Stomach (tissue), 9 donors: ENCODE data around the gene MRPS24. TPM values are rescaled to one million over a fixed set of nuclear protein-coding genes. Genes with fewer than 3 reads are reported as not detected.
"Not testable (repeated sequence)": the region's sequence is repeated elsewhere in the genome, so short reads cannot be mapped to it uniquely, and the experiment has no call there.

Source experiments
- DNase-seq, 2 donors: peaks; one replicate each; pipeline versions ENCODE4 v3.0.0 to v3.0.0-alpha.2; 2013 to 2019
- H3K27ac ChIP-seq, 5 donors: fragments of 200-600 bp in 4 of 5; sonication (generic) in 4 of 5; one replicate each; pipeline ENCODE4 v1.5.1; 2013 to 2019; ENCODE audit warnings: mild to moderate bottlenecking in 1 of 5, moderate library complexity in 1 of 5
- H3K27me3 ChIP-seq, 3 donors: fragments of 200-600 bp; sonication (generic); one replicate each; pipeline ENCODE4 v1.5.1; 2017 to 2019; ENCODE audit warnings: mixed run types in 1 of 3
- H3K36me3 ChIP-seq, 4 donors: fragments of 200-600 bp; sonication (generic); 1 replicate in 3 of 4; 2 replicates in 1 of 4; pipeline ENCODE4 v1.5.1; 2016 to 2019
- H3K4me1 ChIP-seq, 4 donors: fragments of 200-600 bp; sonication (generic); one replicate each; pipeline ENCODE4 v1.5.1; 2016 to 2019
- H3K4me3 ChIP-seq, 4 donors: fragments of 200-600 bp; sonication (generic) in 3 of 4; one replicate each; pipeline ENCODE4 v1.5.1; 2016 to 2019; ENCODE audit warnings: mild to moderate bottlenecking in 1 of 4
- H3K9me3 ChIP-seq, 4 donors: fragments of 200-600 bp; sonication (generic); one replicate each; pipeline ENCODE4 v1.5.1; 2016 to 2019
- EP300 ChIP-seq: sonication (generic); formaldehyde crosslinking; IDR thresholded peaks from one replicate; pipeline ENCODE4 v1.6.1; 2017; ENCODE audit warnings: antibody characterized with exemption
- POLR2A ChIP-seq, 4 donors: fragments of 450-650 bp; IDR thresholded peaks; one replicate each; pipeline ENCODE4 v1.6.1; 2016; ENCODE audit warnings: antibody characterized with exemption in 4 of 4, control low read depth in 2 of 4, mild to moderate bottlenecking in 1 of 4, moderate library complexity in 1 of 4
- POLR2AphosphoS5 ChIP-seq, 3 donors: sonication (generic); formaldehyde crosslinking; IDR thresholded peaks; one replicate each; pipeline ENCODE4 v1.6.1; 2016; ENCODE audit warnings: antibody characterized with exemption in 3 of 3
- WGBS, 5 donors: extraction: QIAGEN DNeasy Blood & Tissue Kit in 3 of 5; methylation state at CpG; one replicate each; pipeline versions ENCODE4 v1.1.5 to v1.1.7; 2013 to 2018; 5-methylcytosine and 5-hydroxymethylcytosine counted together
- intact Hi-C: fragments of 100-400 bp; cut with DNase I; formaldehyde crosslinking; loops from one replicate; pipeline ENCODE4 v1.15.1; 2023; ENCODE audit warnings: low total_unique reads
- polyA plus RNA-seq, 3 donors: library from polyadenylated mRNA; stranded (reverse); fragments of 200-250 nt; gene quantifications; one replicate each; pipeline ENCODE4 v1.2.3, GENCODE V29; 2013
- small RNA-seq, 4 donors: library from RNA; depleted of rRNA; stranded (forward); fragments of <200 nt; gene quantifications; one replicate each; pipeline ENCODE3, GENCODE V24; 2016
- total RNA-seq, 5 donors: library from RNA; depleted of rRNA; stranded (reverse); fragments of >200 nt; gene quantifications; one replicate each; pipeline versions ENCODE4 v1.1.0 to v1.2.3, GENCODE V29; 2014 to 2016
- TF ChIP-seq, protein P1 (sequence below), 7 experiments: fragments of 450-650 bp in 4 of 7; fragments of 200-600 bp in 3 of 7; sonication (generic) in 3 of 7; IDR thresholded peaks; one replicate each; pipeline ENCODE4 v1.5.1; 2016 to 2019; ENCODE audit warnings: antibody characterized with exemption in 7 of 7, control low read depth in 2 of 7, mild to moderate bottlenecking in 1 of 7
- donor health status: healthy with polysubstance abuse.
- donor health status: Bipolar disorder and iron deficiency.
- donor health status: healthy.

The MRPS24 gene
- total and polyA plus RNA-seq, 8 donors, result 17.1 to 200 (median 167) TPM; not detected in 1

DNA sequence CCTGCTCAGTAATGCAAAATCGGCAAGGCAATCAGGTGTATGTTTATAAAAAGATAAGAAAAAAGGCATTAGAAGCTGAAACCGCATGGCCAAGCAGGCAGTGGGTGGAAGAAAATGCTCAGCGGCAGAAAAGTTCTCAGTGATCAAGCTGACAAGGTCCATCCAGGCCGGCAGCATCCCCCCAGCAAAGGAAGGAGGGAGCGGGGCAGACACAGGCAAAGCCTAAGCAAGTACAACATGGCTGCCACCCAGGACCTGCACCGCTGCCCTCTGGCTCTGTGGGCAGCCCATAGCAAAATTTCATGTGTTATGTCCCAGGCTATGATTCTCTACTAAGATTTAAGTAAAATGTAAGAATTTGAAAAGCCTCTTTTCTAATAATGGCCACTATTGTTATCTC lies 45.4 kb downstream of the MRPS24 start:
- TF ChIP-seq POLR2AphosphoS5 (IDR thresholded peaks at IDR 0.05), result no peak
- TF ChIP-seq POLR2A (IDR thresholded peaks at IDR 0.05), result no peak
- no peak for TF ChIP-seq EP300
- TF ChIP-seq, protein P1, sequence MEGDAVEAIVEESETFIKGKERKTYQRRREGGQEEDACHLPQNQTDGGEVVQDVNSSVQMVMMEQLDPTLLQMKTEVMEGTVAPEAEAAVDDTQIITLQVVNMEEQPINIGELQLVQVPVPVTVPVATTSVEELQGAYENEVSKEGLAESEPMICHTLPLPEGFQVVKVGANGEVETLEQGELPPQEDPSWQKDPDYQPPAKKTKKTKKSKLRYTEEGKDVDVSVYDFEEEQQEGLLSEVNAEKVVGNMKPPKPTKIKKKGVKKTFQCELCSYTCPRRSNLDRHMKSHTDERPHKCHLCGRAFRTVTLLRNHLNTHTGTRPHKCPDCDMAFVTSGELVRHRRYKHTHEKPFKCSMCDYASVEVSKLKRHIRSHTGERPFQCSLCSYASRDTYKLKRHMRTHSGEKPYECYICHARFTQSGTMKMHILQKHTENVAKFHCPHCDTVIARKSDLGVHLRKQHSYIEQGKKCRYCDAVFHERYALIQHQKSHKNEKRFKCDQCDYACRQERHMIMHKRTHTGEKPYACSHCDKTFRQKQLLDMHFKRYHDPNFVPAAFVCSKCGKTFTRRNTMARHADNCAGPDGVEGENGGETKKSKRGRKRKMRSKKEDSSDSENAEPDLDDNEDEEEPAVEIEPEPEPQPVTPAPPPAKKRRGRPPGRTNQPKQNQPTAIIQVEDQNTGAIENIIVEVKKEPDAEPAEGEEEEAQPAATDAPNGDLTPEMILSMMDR (IDR thresholded peaks at IDR 0.05), result no peak
- Histone ChIP-seq H3K27ac (no peak overlapping the region), H3K36me3 (no peaks in the 10 kb centered on the region), H3K4me3 (no peak overlapping the region), H3K9me3 (no peaks in the 10 kb centered on the region), H3K4me1 (no peaks in the 10 kb centered on the region), H3K27me3 (peaks cover 0 to 15% (median 0%) of the 10 kb centered on the region in 3 donors)
- intact Hi-C loops, result loop anchor here (10.0 kb wide), 1 partner anchor 69 kb away; the partner anchor contains the start of gene BLVRA
- 38 to 54% (median 45%) methylated on average over 6 of the region's 6 CpGs for WGBS, 5 donors
- DNase-seq, result no peak

DNA sequence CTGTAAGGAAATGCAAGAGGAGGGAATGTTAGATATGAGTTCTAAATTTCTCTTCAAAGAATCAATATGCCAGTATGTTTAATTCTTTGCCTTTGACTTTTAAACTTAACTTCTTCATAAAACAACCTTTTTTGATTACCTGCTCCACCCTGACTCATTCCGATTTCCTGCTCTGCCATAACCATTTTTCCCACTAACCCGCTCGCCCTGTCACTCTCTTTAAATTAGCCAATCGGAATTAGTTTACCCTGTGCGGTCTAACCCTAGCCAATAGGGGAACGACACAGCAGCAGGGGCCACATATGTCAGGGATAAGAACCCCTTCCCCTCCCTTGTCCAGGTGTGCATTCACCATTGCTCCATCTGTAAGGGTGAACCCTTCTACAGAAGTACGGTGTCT lies 45.9 kb downstream of the MRPS24 start:
- not testable (repeated sequence) for H3K4me3 ChIP-seq, H3K4me1 ChIP-seq, H3K27ac ChIP-seq, DNase-seq, H3K9me3 ChIP-seq, H3K36me3 ChIP-seq
- WGBS, 5 donors, result 88 to 94% (median 89%) methylated on average over 7 of the region's 7 CpGs
- intact Hi-C loops, result loop anchor here (10.0 kb wide), 1 partner anchor 69 kb away; the partner anchor contains the start of gene BLVRA
- peaks cover 0 to 13% (median 0%) of the 10 kb centered on the region in 3 donors for H3K27me3 ChIP-seq

Small RNAs within 50 kb of the gene (small RNA-seq; reads per million reads assigned to genes)
- gene MRPS24, result 0 reads per million in 4 donors

Other genes starting within 250 kb of the MRPS24 start
- gene COA1, start 140.0 kb downstream of the MRPS24 start, total RNA-seq, result 100 to 1,000 TPM in 1 of 5 donors, 10 to 100 TPM in 4; 13.9 to 184 (median 95.3) TPM
- 10 to 100 TPM; 44.7 to 55.1 (median 46.6) TPM for gene COA1, start 140.0 kb downstream of the MRPS24 start, polyA plus RNA-seq
- 10 to 100 TPM; 15.2 to 52.7 (median 33.5) TPM for gene BLVRA, start 110.8 kb downstream of the MRPS24 start, total RNA-seq
- gene BLVRA, start 110.8 kb downstream of the MRPS24 start, polyA plus RNA-seq, result 10 to 100 TPM; 44.6 to 67.1 (median 48.3) TPM
- gene URGCP, start 37.1 kb upstream of the MRPS24 start, total RNA-seq, result 10 to 100 TPM; 20.1 to 47.3 (median 29.2) TPM
- gene URGCP, start 37.1 kb upstream of the MRPS24 start, polyA plus RNA-seq, result 10 to 100 TPM; 10.8 to 14.9 (median 11.6) TPM
- gene UBE2D4, start 56.9 kb upstream of the MRPS24 start, total RNA-seq, result 10 to 100 TPM in 1 of 5 donors, 1 to 10 TPM in 2, under 1 TPM in 1, not detected in 1; 0.58 to 51.8 (median 6.0) TPM
- gene UBE2D4, start 56.9 kb upstream of the MRPS24 start, polyA plus RNA-seq, result 10 to 100 TPM; 10.9 to 12.5 (median 12.1) TPM
- gene SPDYE1, start 128.4 kb upstream of the MRPS24 start, total RNA-seq, result not detected
- not detected for gene SPDYE1, start 128.4 kb upstream of the MRPS24 start, polyA plus RNA-seq
- 100 to 1,000 TPM in 2 of 5 donors, 10 to 100 TPM in 3; 27.4 to 154 (median 77.8) TPM for gene DBNL, start 175.2 kb upstream of the MRPS24 start, total RNA-seq
- gene DBNL, start 175.2 kb upstream of the MRPS24 start, polyA plus RNA-seq, result 10 to 100 TPM; 75.9 to 98.7 (median 78.1) TPM
- gene PGAM2, start 196.1 kb upstream of the MRPS24 start, total RNA-seq, result under 1 TPM in 1 of 5 donors, not detected in 4; 0.92 TPM
- gene PGAM2, start 196.1 kb upstream of the MRPS24 start, polyA plus RNA-seq, result 1 to 10 TPM; 3.1 to 5.8 (median 4.2) TPM
- gene POLM, start 213.0 kb upstream of the MRPS24 start, total RNA-seq, result 10 to 100 TPM in 4 of 5 donors, 1 to 10 TPM in 1; 4.7 to 94.2 (median 17.8) TPM
- 10 to 100 TPM; 10.2 to 18.6 (median 10.6) TPM for gene POLM, start 213.0 kb upstream of the MRPS24 start, polyA plus RNA-seq
- 100 to 1,000 TPM in 1 of 5 donors, 10 to 100 TPM in 4; 37.3 to 179 (median 58.8) TPM for gene AEBP1, start 234.8 kb upstream of the MRPS24 start, total RNA-seq
- 10 to 100 TPM; 14.6 to 36.7 (median 17.7) TPM for gene AEBP1, start 234.8 kb upstream of the MRPS24 start, polyA plus RNA-seq